ENCODE data around the gene DMTF1. TPM values are rescaled to one million over a fixed set of nuclear protein-coding genes. Genes with fewer than 3 reads are reported as not detected.
"Not testable (repeated sequence)": the region's sequence is repeated elsewhere in the genome, so short reads cannot be mapped to it uniquely, and the experiment has no call there.

DMTF1 gene
- total RNA-seq, 1 experiment from 2014 or later = 56.3 TPM

- BruUV-seq (replicated peaks) = no TSS peak
- intact Hi-C loops (cut with micrococcal nuclease) = no loop called here
- H3K27me3 ChIP-seq (ENCODE audit: insufficient read depth, low read length) = no peaks in the 10 kb centered on the region
- peaks cover 7 to 15% of the 10 kb centered on the region in 2 experiments; a peak in 3 of 4 replicates for H3K36me3 ChIP-seq (ENCODE audit: control insufficient read depth in 1 of 2, insufficient read depth in 2 of 2, low read length in 2 of 2)
- CTCF ChIA-PET = no interaction called here
- no peaks in the 10 kb centered on the region for H3K4me1 ChIP-seq (ENCODE audit: control insufficient read depth in 1 of 2, insufficient read depth in 2 of 2, low read length in 2 of 2)
- no peak for TF ChIP-seq MAX (IDR thresholded peaks at IDR 0.05)
- no peak for TF ChIP-seq POLR2AphosphoS5 (IDR thresholded peaks at IDR 0.05; ENCODE audit: low read depth, low read length)
- no peak for TF ChIP-seq SRF (IDR thresholded peaks at IDR 0.05; ENCODE audit: low read depth)
- no peak for TF ChIP-seq ZNF274 (IDR thresholded peaks at IDR 0.05; ENCODE audit: low read depth, low read length)
- no peak for TF ChIP-seq RAD21 (IDR thresholded peaks at IDR 0.05; ENCODE audit: low read depth)
- no peak for TF ChIP-seq EZH2phosphoT487 (IDR thresholded peaks at IDR 0.05; ENCODE audit: borderline replicate concordance)
- no peak for TF ChIP-seq EGR1 (IDR thresholded peaks at IDR 0.05; ENCODE audit: low read depth)
- POLR2A ChIA-PET = interaction anchor here (0.9 kb wide), 1 partner anchor 50 kb away, joined by 3 read pairs; the partner anchor contains the start of gene DMTF1
- no peak for DNase-seq (ENCODE audit: low read depth, low spot score)
- H4K20me1 ChIP-seq (ENCODE audit: insufficient read depth) = no peaks in the 10 kb centered on the region
- RAD21 ChIA-PET (ENCODE audit: low non-redundant PET in 1 of 2, low total read pairs in 2 of 2, uncharacterized antibody in 2 of 2, unreplicated experiment in 2 of 2) = no interaction called here
- H3K9ac ChIP-seq (ENCODE audit: low read length) = no peak overlapping the region
- peaks cover 84% of the 10 kb centered on the region for H3K79me2 ChIP-seq (ENCODE audit: insufficient read depth, low read length)
- no peak overlapping the region for H3K4me2 ChIP-seq (ENCODE audit: low read length)
- H3K27ac ChIP-seq (ENCODE audit: low read depth, low read length) = no peak overlapping the region
- ATAC-seq = no peak
- H3K9me3 ChIP-seq (ENCODE audit: control insufficient read depth in 1 of 2, insufficient read depth in 1 of 2, low read depth in 1 of 2, low read length in 2 of 2) = peaks cover 13 to 15% of the 10 kb centered on the region in 2 experiments; a peak in 3 of 4 replicates
- H3K4me3 ChIP-seq (replicated peaks in 1 of 2; ENCODE audit: low read depth in 1 of 2, low read length in 2 of 2) = no peak overlapping the region
- H2AFZ ChIP-seq (ENCODE audit: low read depth, low read length, poor library complexity, severe bottlenecking) = no peak overlapping the region
- H3K9me2 ChIP-seq (ENCODE audit: insufficient read depth) = no peaks in the 10 kb centered on the region
These were observed 50.5 kb downstream of the DMTF1 start for GRCh38 chr7:87202705-87203104.

GRCh38 chr7:87203929-87204328, 51.7 kb downstream of the DMTF1 start:
- H3K9ac ChIP-seq (ENCODE audit: low read length); H3K4me3 ChIP-seq (replicated peaks in 1 of 2; ENCODE audit: low read depth in 1 of 2, low read length in 2 of 2); ATAC-seq; H3K27ac ChIP-seq (ENCODE audit: low read depth, low read length); DNase-seq (ENCODE audit: low read depth, low spot score); H3K4me1 ChIP-seq (ENCODE audit: control insufficient read depth in 1 of 2, insufficient read depth in 2 of 2, low read length in 2 of 2); CTCF ChIA-PET; H3K27me3 ChIP-seq (ENCODE audit: insufficient read depth, low read length); RAD21 ChIA-PET (ENCODE audit: low non-redundant PET in 1 of 2, low total read pairs in 2 of 2, uncharacterized antibody in 2 of 2, unreplicated experiment in 2 of 2); intact Hi-C loops (cut with micrococcal nuclease); H2AFZ ChIP-seq (ENCODE audit: low read depth, low read length, poor library complexity, severe bottlenecking); H4K20me1 ChIP-seq (ENCODE audit: insufficient read depth); H3K9me2 ChIP-seq (ENCODE audit: insufficient read depth); BruUV-seq (replicated peaks); H3K4me2 ChIP-seq (ENCODE audit: low read length): not testable (repeated sequence)
- Histone ChIP-seq H3K36me3 (ENCODE audit: control insufficient read depth in 1 of 2, insufficient read depth in 2 of 2, low read length in 2 of 2) (peaks cover 0 to 20% of the 10 kb centered on the region in 2 experiments; a peak in 1 of 4 replicates), H3K9me3 (ENCODE audit: control insufficient read depth in 1 of 2, insufficient read depth in 1 of 2, low read depth in 1 of 2, low read length in 2 of 2) (peaks cover 13 to 15% of the 10 kb centered on the region in 2 experiments; a peak in 3 of 4 replicates), H3K79me2 (ENCODE audit: insufficient read depth, low read length) (peaks cover 91% of the 10 kb centered on the region)
- POLR2A ChIA-PET = interaction anchor here (0.9 kb wide), 1 partner anchor 52 kb away, joined by 3 read pairs; the partner anchor contains the start of gene DMTF1
